ENCODE results near the gene SDHAF2.

DNA sequence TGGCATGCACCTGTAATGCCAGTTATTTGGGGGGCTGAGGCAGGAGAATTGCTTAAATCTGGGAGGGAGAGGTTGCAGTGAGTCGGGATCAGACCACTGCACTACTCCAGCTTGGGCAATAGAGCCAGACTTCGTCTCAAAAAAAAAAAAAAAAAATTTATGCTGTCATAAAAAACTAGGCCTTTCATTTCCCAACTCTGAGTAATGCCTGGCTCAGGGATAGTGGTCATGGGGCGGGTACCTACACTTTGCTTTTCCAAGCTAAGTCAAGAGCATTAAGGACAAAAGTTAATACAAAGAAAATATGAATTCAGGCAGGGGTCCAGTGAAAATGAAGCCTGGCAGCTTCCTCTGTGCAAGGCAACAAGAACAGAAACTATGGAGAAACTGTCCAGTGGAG, 16.4 kb upstream of the SDHAF2 start:
- TF ChIP-seq POLR2AphosphoS5 (IDR thresholded peaks at IDR 0.05; ENCODE audit: borderline replicate concordance, low read depth, low read length) (no peak), EZH2 (IDR thresholded peaks at IDR 0.05) (no peak), FOXP2 (optimal IDR thresholded peaks at IDR 0.05; ENCODE audit: control extremely low read depth, extremely low read length, insufficient read depth) (no peak)
